Keratinocyte (primary cell): ENCODE data around the gene OTOG.

Experiments
- EZH2 ChIP-seq: IDR thresholded peaks from one replicate; pipeline ENCODE4 v1.6.1; 2012; ENCODE audit warnings: inconsistent platforms, mild to moderate bottlenecking, low read length, moderate library complexity
- TF ChIP-seq, protein P1 (sequence below), 3 experiments: IDR thresholded peaks in 1 of 3; conservative IDR thresholded peaks in 1 of 3; optimal IDR thresholded peaks in 1 of 3; 2 replicates in 2 of 3; 3 replicates in 1 of 3; pipeline versions ENCODE3 to v1.5.1; 2011; ENCODE audit warnings: low read length in 3 of 3, mild to moderate bottlenecking in 3 of 3, moderate library complexity in 2 of 3, control low read depth in 1 of 3, inconsistent platforms in 1 of 3; ENCODE audit not compliant: insufficient read depth in 2 of 3; ENCODE audit errors: extremely low read depth in 1 of 3

DNA sequence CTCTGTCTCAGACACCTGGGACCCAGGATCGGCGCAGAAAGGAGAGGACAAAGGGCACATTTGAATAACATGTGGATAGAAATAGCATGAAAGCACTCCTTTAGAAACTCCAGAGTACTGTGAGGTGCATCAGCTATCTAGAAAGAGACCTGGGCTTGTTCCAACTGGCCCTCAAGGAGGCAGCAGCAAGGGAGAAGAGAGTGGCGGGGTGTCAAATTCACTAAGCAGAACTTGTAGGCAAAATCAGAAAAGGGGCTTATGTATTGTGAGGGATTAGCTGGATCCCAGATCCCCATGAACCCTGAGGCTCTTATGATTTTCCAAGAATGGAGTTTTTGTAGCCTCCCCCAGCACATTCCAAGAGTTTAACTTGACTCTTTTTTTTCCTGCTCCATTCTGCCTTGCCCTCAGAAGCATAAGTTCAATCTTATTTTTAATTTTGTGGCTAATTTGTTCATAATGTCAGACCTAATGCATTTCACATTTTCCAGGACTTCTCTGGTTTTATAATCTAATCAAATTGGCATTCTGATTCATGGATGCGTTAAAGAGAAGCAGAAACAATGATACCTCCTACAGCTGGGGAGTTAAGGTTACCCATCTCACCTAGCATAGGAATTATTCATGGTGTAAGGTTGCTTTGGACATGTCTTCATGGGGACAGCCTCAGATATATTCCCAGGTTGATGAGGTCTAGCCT is 36.4 kb upstream of the OTOG start:
- TF ChIP-seq, protein P1, sequence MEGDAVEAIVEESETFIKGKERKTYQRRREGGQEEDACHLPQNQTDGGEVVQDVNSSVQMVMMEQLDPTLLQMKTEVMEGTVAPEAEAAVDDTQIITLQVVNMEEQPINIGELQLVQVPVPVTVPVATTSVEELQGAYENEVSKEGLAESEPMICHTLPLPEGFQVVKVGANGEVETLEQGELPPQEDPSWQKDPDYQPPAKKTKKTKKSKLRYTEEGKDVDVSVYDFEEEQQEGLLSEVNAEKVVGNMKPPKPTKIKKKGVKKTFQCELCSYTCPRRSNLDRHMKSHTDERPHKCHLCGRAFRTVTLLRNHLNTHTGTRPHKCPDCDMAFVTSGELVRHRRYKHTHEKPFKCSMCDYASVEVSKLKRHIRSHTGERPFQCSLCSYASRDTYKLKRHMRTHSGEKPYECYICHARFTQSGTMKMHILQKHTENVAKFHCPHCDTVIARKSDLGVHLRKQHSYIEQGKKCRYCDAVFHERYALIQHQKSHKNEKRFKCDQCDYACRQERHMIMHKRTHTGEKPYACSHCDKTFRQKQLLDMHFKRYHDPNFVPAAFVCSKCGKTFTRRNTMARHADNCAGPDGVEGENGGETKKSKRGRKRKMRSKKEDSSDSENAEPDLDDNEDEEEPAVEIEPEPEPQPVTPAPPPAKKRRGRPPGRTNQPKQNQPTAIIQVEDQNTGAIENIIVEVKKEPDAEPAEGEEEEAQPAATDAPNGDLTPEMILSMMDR (optimal IDR thresholded peaks at IDR 0.05 in 1 of 3, IDR thresholded peaks at IDR 0.05 in 1 of 3, conservative IDR thresholded peaks at IDR 0.05 in 1 of 3; ENCODE audit: extremely low read depth in 1 of 3, insufficient read depth in 2 of 3, low read length in 3 of 3) = no peak
- no peak for TF ChIP-seq EZH2
